Mesenchymal stem cell (in vitro differentiated cells and primary cell): ENCODE measurements around the gene ADGB.
"Not testable (repeated sequence)": the region's sequence is repeated elsewhere in the genome, so short reads cannot be mapped to it uniquely, and the experiment has no call there.

ENCODE experiments used
- DNase-seq: peaks from one replicate; pipeline ENCODE4 v3.0.0-alpha.2; 2013
- H2AFZ ChIP-seq: one replicate; pipeline ENCODE4 v1.6.1; 2013; ENCODE audit warnings: low read depth, mild to moderate bottlenecking, control low read depth, inconsistent platforms, low read length, moderate library complexity
- H2AK5ac ChIP-seq: 2 replicates; pipeline ENCODE4 v1.6.1; 2013; ENCODE audit warnings: low read length, moderate library complexity, mild to moderate bottlenecking, inconsistent platforms; ENCODE audit not compliant: severe bottlenecking
- H2BK120ac ChIP-seq: one replicate; pipeline ENCODE4 v1.6.1; 2013; ENCODE audit warnings: low read depth, mild to moderate bottlenecking, inconsistent platforms, low read length, moderate library complexity
- H2BK12ac ChIP-seq, 2 experiments: one replicate each; pipeline ENCODE4 v1.6.1; 2013; ENCODE audit warnings: inconsistent platforms in 2 of 2, low read length in 2 of 2, mild to moderate bottlenecking in 2 of 2, moderate library complexity in 2 of 2, control low read depth in 1 of 2
- H2BK15ac ChIP-seq: one replicate; pipeline ENCODE4 v1.6.1; 2013; ENCODE audit warnings: mild to moderate bottlenecking, low read depth, inconsistent platforms; ENCODE audit not compliant: poor library complexity, severe bottlenecking
- H2BK5ac ChIP-seq: 2 replicates; pipeline ENCODE4 v1.6.1; 2013; ENCODE audit warnings: low read depth, mild to moderate bottlenecking, low read length, control low read depth, inconsistent platforms; ENCODE audit not compliant: poor library complexity, severe bottlenecking
- H3K14ac ChIP-seq, 2 experiments: one replicate each; pipeline ENCODE4 v1.6.1; 2013; ENCODE audit warnings: inconsistent platforms in 2 of 2, low read length in 2 of 2, control low read depth in 1 of 2, mild to moderate bottlenecking in 1 of 2, moderate library complexity in 1 of 2
- H3K18ac ChIP-seq, 2 experiments: one replicate each; pipeline ENCODE4 v1.6.1; 2013; ENCODE audit warnings: inconsistent platforms in 2 of 2, low read length in 2 of 2, control low read depth in 1 of 2, low read depth in 1 of 2, mild to moderate bottlenecking in 1 of 2
- H3K23ac ChIP-seq, 2 experiments: one replicate each; pipeline ENCODE4 v1.6.1; 2013; ENCODE audit warnings: inconsistent platforms in 2 of 2, low read length in 2 of 2, mild to moderate bottlenecking in 2 of 2, moderate library complexity in 2 of 2, control low read depth in 1 of 2
- H3K27ac ChIP-seq: 2 replicates; pipeline ENCODE4 v1.5.1; 2013; ENCODE audit warnings: mild to moderate bottlenecking, moderate library complexity, low read length, control low read depth, inconsistent platforms; ENCODE audit not compliant: poor library complexity, severe bottlenecking
- H3K27me3 ChIP-seq, 2 experiments: 2 replicates each; pipeline versions ENCODE4 v1.6.1 to v1.7.0; 2013; ENCODE audit warnings: low read length in 2 of 2, mild to moderate bottlenecking in 2 of 2, moderate library complexity in 2 of 2, control low read depth in 1 of 2, inconsistent platforms in 1 of 2; ENCODE audit not compliant: control insufficient read depth in 1 of 2, insufficient read depth in 1 of 2
- H3K36me3 ChIP-seq, 2 experiments: 2 replicates each; pipeline versions ENCODE4 v1.6.1 to v1.7.0; 2013; ENCODE audit warnings: low read length in 2 of 2, control low read depth in 1 of 2, inconsistent platforms in 1 of 2, low read depth in 1 of 2, mild to moderate bottlenecking in 1 of 2; ENCODE audit not compliant: insufficient read depth in 2 of 2, control insufficient read depth in 1 of 2
- H3K4ac ChIP-seq, 2 experiments: one replicate each; pipeline ENCODE4 v1.6.1; 2013; ENCODE audit warnings: inconsistent platforms in 2 of 2, low read length in 2 of 2, mild to moderate bottlenecking in 2 of 2, moderate library complexity in 2 of 2, control low read depth in 1 of 2, low read depth in 1 of 2
- H3K4me1 ChIP-seq: 2 replicates; pipeline ENCODE4 v1.6.1; 2013; ENCODE audit warnings: low read depth, low read length, control low read depth; ENCODE audit not compliant: control insufficient read depth, insufficient read depth
- H3K4me2 ChIP-seq: 2 replicates; pipeline ENCODE4 v1.6.1; 2013; ENCODE audit warnings: low read length, mild to moderate bottlenecking, inconsistent platforms; ENCODE audit not compliant: poor library complexity, severe bottlenecking
- H3K4me3 ChIP-seq, 2 experiments: 2 replicates each; pipeline versions ENCODE4 v1.5.1 to v1.7.0; 2013; ENCODE audit warnings: low read length in 2 of 2, mild to moderate bottlenecking in 2 of 2, control low read depth in 1 of 2, low read depth in 1 of 2; ENCODE audit not compliant: insufficient read depth in 1 of 2
- H3K79me1 ChIP-seq: replicated peaks from 2 replicates; pipeline ENCODE4 v1.6.1; 2013; ENCODE audit warnings: mild to moderate bottlenecking, control low read depth, low read length, inconsistent platforms; ENCODE audit not compliant: poor library complexity, severe bottlenecking
- H3K9ac ChIP-seq: 2 replicates; pipeline ENCODE4 v1.7.0; 2013; ENCODE audit warnings: mild to moderate bottlenecking, low read length, moderate library complexity
- H3K9me3 ChIP-seq: 2 replicates; pipeline ENCODE4 v1.7.0; 2013; ENCODE audit warnings: mild to moderate bottlenecking, low read length; ENCODE audit not compliant: control insufficient read depth
- H4K8ac ChIP-seq: one replicate; pipeline ENCODE4 v1.6.1; 2013; ENCODE audit warnings: inconsistent platforms, mild to moderate bottlenecking, low read length, moderate library complexity
- H4K91ac ChIP-seq: one replicate; pipeline ENCODE4 v1.6.1; 2013; ENCODE audit warnings: mild to moderate bottlenecking, low read length, inconsistent platforms
- WGBS: methylation state at CpG from one replicate; pipeline ENCODE4 v1.1.7; 2013; ENCODE audit warnings: mixed read lengths; 5-methylcytosine and 5-hydroxymethylcytosine counted together

The ADGB gene

DNA sequence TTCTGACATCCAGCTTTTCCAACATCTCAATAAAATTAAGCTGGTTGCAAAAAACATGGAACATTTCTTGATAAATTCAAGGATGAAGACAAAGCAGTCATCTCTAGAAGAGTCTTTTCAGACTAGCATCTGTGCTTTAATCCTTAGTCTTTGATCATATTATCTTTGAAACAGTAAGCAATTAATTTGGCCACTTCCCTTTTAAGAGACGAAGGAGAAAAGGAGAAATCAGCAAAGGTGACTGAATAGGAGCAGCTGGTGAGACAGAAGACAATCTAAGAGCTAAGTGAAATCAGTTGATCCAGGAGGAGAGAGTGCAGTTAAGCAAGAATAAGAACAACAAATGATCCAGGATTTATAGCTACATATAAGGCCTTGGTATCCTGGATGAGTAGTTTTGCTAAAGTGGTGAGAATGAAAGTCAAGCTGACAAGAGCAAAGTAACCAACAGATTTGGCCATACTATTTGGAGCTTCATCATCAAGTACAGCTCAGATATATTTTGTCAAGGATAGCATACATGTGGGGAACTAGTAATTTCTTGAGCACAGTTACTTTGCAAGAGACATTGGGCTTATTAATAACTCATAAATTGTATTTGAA is 215.5 kb downstream of the ADGB start:
- Histone ChIP-seq H3K4me2 (no peak overlapping the region), H3K23ac (no peak overlapping the region), H3K4me3 (no peak overlapping the region), H3K9me3 (no peaks in the 10 kb centered on the region), H3K79me1 (no peaks in the 10 kb centered on the region), H3K4me1 (no peaks in the 10 kb centered on the region), H2BK15ac (no peak overlapping the region), H3K9ac (no peak overlapping the region), H4K91ac (no peak overlapping the region), H3K18ac (no peak overlapping the region), H4K8ac (no peak overlapping the region), H2AK5ac (no peak overlapping the region), H3K14ac (no peak overlapping the region), H3K4ac (no peak overlapping the region), H2BK12ac (no peak overlapping the region), H2AFZ (no peak overlapping the region), H3K27me3 (no peaks in the 10 kb centered on the region), H3K27ac (no peak overlapping the region), H2BK5ac (no peak overlapping the region), H3K36me3 (no peaks in the 10 kb centered on the region), H2BK120ac (no peak overlapping the region)
- 83% methylated on average over 1 of the region's 1 CpG for WGBS
- peak; percentile 59 for DNase-seq

DNA sequence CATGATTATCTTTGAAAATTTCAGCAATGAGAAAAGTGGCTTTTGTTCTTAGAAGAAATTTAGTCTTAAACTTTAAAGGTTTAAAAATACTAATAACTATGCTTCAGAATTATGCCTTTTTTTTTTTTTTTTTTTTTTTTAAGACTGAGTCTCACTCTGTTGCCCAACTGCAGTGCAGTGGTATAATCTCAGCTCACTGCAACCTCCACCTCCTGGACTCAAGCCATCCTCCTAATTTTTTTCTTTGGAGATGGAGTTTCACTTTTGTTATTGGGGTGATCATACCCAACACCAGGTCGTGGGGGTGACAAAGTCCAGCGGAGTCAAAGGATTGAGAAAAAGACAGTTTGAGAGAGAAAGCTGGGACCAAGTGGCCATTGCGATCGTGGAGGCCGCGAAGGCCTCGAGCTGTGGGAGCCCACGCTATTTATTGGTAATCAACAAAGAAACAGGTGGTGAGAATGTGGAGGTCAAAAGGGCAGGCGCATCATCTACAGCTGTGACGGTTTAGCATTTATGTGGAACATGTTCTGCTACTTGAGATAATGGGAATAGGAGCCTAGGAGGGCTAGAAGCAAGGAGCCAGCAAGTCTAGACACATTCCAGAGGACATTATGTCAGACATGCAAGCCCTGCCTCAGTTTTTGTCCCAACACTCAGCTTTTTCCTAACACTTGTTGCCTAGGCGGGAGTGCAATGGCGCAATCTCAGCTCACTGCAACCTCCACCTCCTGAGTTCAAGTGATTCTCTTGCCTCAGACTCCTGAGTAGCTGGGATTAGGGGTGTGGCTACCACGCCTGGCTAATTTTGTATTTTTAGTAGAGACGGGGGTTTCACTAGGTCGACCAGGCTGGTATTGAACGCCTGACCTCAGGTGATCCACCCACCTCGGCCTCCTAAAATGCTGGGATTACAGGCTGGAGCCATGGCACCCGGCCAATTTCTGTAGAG is 217.0 kb downstream of the ADGB start:
- not testable (repeated sequence) for H3K4me2 ChIP-seq, H3K27ac ChIP-seq, H2AK5ac ChIP-seq, H3K27me3 ChIP-seq, H3K79me1 ChIP-seq, H3K4me1 ChIP-seq, H4K8ac ChIP-seq, H3K9me3 ChIP-seq, H3K9ac ChIP-seq, H2BK5ac ChIP-seq, H2AFZ ChIP-seq, H3K4me3 ChIP-seq, H4K91ac ChIP-seq, H2BK120ac ChIP-seq, H3K14ac ChIP-seq, H3K4ac ChIP-seq, H2BK12ac ChIP-seq, H2BK15ac ChIP-seq, H3K23ac ChIP-seq, H3K36me3 ChIP-seq
- peak; percentile 59 for DNase-seq
- 82% methylated on average over 12 of the region's 18 CpGs for WGBS
- H3K18ac ChIP-seq, result peak overlapping the region in 1 of 2 experiments; percentile 12

DNA sequence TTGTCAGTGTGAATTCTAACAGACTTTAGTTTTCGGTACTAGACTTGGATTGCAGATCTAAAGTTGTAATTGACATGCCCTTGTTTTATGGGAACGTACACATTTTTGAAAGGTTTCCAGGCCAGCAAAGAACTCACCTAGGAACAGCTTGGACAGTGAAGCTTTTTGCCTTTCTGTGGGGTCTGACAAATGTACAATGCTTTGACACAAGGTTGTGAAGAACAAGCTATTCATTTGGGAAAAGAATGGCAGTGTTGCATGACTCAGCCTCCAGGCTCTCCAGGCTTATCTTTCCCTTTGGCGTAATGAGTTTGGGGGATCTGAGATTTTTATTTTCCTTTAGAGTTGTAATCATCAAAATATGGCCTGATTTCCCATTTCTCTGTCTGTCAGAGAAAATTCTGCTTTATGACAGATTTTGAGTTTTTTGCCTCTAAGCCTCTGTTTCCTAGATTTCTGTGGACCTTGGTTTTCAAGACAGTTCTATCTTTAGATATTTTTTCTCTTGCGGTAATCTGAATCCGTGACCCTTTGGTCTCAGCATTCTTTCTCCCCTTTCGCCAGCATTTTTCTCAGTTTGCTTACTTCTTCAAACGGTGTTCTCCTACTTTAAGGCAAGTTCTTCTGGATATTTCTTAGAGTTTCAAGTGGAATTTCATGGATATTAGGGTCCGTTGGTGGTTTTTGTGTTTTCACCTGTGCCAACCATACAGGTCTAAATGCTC is 221.0 kb downstream of the ADGB start:
- WGBS, result 82% methylated on average over 6 of the region's 8 CpGs
- H3K27me3 ChIP-seq, result no peaks in the 10 kb centered on the region
- H3K4ac ChIP-seq, result no peak overlapping the region
- no peak overlapping the region for H4K8ac ChIP-seq
- H3K79me1 ChIP-seq, result no peaks in the 10 kb centered on the region
- H2BK5ac ChIP-seq, result no peak overlapping the region
- H2BK15ac ChIP-seq, result no peak overlapping the region
- H2AFZ ChIP-seq, result no peak overlapping the region
- H3K4me1 ChIP-seq, result no peaks in the 10 kb centered on the region
- H3K18ac ChIP-seq, result no peak overlapping the region
- no peak overlapping the region for H3K4me3 ChIP-seq
- H3K23ac ChIP-seq, result no peak overlapping the region
- H3K4me2 ChIP-seq, result no peak overlapping the region
- H3K9ac ChIP-seq, result no peak overlapping the region
- H3K36me3 ChIP-seq, result no peaks in the 10 kb centered on the region
- no peak overlapping the region for H3K14ac ChIP-seq
- H4K91ac ChIP-seq, result no peak overlapping the region
- no peaks in the 10 kb centered on the region for H3K9me3 ChIP-seq
- H2BK120ac ChIP-seq, result no peak overlapping the region
- no peak overlapping the region for H2AK5ac ChIP-seq
- H2BK12ac ChIP-seq, result no peak overlapping the region
- peak; percentile 29 for DNase-seq
- H3K27ac ChIP-seq, result no peak overlapping the region
